NCI-H524 (cell line): ENCODE results near the gene AKAP8.
"Not testable (repeated sequence)": the region's sequence is repeated elsewhere in the genome, so short reads cannot be mapped to it uniquely, and the experiment has no call there.

Experiments used
- DNase-seq, 2 experiments: peaks; one replicate each; lab custom pipeline; 2025; lab: John Stamatoyannopoulos, UW

Gene AKAP8

DNA sequence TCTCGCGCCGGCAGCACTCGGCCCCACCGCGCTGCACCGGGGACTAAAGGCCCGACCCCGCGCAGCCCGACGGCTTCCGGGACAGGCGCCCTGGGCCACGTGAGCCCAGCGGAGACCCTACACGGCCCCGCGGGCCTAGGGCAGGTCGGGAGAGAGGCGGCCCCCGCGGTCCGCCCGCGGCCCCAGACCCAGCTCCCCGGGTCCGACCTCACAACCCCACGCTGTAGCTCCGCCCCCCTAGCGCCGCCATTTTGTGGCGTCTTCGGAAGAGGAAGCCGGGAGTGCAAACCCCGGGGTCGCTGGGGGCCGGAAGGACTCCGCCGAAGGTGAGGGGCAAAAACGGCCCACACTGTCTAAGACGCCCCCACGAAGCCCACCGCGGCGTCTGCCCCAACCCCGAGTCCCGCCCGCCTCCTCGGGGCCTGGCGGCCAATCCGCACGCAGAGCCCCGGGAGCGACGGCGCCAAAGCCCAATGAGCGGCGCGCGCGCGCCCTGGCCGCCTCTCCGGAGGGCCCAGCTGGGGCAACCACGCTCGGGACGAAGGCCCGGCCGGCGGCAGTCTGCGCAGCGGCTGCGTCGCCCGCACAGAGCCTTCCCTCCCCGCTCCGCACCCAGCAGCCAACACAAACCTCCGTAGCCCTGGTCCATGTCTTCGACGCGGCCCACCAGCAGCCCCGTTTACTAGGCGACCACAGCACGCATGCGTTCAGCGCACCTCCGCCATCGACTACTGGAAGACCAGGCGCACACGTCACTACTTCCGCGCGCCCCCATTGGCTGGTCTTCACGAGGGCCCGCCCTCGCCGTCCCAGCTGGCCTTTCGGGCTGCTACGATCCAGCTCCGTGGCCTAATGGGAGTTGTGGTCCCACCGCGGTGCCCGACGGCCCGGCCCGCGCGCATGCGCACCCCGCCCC lies at the start of gene AKAP8:
AKAP8 (minus strand) TSS at position 705 of the 916 bp plus-strand sequence; CDS start at position 649, 56 bp downstream.
- peak; percentile 97 to 99 for DNase-seq

DNA sequence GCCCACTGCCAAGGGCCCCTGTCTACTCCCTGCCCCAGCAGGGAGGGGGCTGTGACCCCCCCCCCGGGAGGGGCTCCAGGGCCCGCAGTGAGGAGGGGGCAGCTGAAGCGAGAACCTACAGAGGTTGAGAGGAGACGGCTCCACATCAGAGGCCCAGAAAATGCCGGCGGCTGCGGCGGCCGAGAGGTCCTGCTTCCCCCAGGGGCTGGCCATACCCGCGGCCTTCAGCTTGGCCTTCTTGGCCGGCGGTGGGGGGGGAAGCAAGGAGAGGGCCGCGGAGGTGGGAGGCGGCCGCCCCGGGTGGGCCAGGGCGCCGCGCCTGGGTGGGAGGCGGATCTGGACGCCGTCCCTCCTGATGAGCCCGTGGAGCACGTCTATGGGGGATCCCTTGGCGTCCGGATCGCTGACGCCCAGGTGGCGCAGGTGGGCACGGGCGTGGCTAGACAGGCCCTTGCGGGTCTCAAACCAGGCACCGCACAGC lies 48.4 kb upstream of the AKAP8 start:
- DNase-seq, result no peak

DNA sequence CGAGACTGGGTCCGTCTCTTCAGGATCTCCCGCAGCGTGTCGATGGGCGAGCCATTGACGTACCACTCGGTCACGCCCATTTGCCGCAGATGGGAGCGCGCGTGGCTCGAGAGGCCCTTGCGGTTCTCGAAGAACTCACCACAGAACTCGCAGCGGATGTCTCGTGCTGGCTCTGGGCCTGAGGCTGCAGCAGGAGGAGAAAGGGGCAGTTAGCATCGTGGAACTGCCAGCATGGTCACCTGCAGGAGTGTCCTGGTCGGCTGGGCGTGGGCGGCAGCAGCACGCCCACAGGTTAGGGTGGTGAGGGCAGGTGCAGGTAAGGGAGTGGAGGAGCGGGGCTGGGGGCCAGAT lies 47.7 kb upstream of the AKAP8 start:
- DNase-seq, result no peak

DNA sequence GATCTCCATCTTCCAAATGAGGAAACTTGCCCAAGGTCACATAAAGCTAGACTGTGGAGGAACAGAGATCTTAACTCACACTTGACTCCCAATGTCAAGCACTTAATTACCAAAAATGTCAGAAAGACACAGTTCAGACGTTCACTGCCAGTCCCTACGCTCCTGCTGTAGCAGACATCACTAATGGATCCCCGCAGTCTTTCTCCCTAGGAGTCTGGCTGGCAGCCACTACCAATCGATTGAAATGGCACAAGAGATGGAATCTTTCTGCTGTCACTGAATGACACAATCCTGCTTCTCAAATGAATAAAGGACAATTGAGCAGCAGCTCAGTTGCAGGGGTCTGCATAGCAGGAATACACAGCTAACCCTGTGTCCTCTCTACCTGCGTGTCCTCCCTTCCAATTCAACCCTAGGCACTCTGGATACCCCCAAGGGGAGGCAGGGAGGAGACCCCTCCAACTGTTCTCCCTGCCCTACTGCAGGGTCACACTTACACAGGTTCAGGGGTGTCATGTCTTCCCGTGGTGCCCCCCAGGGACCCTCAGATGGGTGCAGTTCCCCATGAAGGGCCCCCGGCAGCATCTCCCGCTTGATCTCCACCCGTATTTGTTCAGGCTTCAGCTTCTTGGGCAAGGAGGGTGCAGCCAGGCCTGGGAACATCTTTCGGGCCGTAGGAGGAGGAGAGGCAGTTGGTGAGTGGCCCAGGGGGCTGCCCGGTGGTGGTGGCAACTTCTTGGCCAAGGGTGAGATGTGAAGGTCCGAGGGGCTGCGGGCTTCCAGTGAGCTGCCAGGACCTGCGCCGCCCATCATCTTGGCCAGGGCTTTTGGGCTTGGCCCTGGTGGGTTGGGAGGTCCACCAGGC lies 47.1 kb upstream of the AKAP8 start:
- DNase-seq, result no peak

DNA sequence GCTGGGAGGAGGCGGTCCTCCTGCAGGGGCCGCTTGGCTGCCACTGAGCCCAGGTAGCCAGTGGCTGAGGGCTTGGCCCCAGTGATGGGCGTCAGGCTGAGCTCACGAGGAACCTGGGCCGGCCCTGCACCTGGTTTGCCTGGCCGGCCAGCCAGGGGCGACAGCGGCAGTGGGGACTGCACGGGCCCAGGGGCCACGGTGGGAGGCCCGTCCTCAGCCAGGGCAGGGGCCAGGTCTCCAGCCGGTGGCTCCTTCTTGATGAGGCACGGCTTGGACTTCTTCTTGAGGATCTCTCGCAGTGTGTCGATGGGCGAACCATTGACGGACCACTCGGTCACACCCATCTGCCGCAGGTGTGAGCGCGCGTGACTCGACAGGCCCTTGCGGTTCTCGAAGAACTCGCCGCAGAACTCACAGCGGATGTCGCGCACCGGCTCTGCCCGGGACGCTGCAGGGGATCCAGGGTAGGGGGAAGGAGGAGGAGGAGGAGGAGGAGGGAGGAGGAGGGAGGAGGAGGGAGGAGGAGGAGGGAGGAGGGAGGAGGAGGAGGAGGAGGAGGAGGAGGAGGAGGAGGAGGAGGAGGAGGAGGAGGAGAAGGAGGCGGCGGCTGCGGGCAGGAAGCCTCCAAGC lies 45.8 kb upstream of the AKAP8 start:
- no peak for DNase-seq

DNA sequence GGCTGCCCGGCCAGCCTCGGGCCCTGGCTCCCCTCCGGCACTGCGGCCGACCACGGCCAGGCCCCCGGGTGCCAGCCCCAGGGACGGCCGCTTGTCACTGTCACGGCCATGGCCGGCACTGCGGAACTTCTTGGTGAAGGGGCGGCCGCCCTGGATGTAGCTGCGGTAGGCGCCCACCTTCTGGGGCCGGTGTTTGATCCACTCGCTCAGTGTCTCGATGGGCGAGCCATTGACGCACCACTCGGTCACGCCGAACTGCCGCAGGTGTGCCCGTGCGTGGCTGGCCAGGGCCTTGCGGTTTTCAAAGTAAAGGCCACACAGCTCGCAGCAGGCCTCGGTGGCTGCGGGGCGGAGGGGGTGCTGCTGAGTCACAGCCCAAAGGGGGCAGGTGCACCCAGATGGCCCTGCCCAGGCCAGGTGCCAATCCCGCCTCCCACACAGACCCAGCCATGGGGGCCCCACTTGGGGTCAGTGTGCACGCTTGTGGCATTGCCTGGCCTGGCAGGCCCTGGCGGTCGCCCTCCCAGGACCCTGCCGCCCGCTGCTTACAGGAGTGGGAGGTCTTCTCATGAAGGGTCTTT lies 45.2 kb upstream of the AKAP8 start:
- DNase-seq, result no peak

DNA sequence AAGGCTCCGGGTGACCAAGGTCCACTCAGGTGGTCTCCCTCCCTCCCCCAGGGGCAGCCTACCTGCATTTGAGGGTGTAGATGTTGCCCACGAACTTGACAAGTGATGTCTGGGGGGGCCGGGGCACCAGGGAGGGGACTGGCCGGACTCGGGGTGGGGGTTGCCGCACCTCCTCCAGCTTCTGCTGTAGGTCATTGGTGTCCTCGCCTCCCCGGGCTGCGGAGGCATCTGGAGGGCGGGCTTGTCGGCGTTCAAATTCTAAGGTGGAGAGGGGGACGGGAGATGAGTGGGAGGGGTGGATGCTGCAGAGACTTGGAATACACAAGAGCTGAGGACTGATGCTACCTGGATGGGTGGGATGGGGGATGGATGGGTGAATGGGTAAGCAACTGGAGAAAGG lies 44.5 kb upstream of the AKAP8 start:
- no peak for DNase-seq

DNA sequence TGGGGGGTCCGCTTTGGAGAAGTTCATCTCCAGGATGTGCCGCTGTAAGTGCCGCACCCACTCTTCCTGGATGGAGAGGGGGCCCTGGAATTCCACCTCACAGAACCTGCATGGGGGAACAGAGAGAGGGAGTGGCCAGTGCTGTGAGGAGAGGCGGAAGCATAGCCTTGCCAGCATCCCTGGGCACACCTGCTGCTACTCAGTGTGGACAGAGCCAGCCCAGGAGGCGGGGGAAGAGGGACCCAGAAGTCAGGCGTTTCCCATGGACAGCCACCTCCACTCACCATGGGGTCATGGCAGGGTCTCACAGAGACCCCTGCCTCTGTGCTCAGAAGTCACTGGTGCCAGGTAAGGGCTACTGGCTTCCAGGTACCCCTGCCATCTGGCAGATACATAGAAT lies 43.5 kb upstream of the AKAP8 start:
- no peak for DNase-seq

DNA sequence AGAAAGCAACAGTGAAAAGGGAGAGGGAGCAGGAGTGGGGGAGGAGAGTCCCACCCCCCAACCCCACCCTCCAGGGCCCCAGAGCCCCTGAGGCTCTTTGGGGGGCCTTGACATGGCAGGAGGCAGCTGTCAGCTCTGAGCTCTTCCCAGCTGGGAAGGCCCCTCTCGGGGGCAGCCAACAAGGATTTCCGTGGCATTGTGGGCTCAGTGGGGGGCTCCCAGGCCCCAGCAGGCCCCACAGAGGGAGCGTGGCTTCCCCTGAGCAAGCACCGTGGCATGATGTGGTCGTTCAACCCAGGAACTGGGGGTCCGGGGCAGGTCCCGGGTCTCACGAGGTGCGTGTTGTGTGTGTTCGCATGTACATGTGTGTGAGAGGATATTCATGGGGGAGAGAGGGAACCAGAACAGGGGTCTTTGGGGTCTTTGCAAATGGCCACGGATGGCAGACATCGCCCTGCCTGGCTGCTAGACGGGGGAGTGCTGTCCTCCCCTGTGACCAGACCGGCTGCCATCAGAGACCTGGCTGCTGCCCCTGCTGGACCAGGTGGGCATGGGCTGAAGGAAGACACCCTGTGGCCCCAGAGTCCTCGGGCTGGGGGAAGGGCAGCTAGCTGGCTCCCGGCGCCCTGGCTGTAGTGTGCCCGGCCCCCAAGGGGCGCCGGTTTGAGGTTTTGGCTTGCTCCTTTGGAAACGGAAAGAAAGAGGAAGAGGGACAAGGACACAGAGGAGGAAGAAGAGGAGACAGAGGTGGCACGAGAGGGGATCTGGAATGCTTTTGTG lies 42.9 kb upstream of the AKAP8 start:
- DNase-seq, result no peak

DNA sequence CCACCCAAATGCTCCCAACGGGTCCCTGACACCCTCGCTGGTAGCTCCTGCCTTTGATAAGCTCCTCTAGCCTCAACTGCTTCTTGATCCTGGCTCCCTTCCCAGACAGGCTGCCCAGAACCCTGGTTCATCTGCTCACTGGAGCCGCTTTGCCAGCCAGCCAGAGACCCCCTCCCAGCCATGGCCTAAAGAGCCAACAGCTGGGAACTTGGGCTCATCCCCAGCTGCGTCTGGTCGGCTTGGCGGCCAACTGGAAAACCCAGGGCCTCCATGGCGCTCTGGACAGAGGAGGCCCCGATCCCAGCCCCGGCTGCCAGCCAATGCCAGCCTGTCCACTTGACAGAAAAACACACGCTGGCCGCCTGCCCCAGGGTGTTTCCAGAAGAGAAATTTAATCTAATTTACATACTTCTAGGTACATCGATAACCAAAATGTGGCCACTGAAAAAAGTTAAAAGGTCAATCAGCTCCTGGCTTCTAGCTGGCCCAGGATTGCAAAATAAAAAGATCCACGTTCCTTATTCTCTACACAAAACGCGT lies 42.2 kb upstream of the AKAP8 start:
- peak; percentile 20 to 59 for DNase-seq

DNA sequence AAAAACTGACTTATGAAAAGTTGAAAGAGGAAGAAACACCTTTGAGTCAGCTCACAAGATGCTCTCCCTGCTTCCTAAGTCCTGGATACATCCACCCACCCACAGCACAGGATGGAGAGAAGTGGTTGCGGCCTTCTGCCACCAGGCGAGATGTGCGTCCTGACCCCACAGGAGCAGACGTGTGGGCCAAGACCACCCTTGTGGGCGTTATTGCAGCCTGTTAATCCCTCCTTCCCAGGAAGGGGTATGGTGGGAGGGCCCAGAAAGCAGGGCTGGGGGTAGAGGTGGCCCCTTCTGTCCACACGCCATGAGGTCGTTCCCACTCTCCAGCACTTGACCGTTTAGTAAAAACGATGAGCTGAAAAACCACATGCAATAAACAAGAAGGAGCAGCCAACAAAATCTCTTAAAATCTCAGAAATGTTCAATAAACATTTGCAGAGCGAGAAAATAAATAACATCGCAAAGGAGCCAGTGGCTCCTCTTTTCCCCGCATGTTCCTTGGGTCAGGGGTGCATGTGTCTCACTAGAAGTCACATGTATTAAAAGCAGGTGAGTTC lies 41.6 kb upstream of the AKAP8 start:
- DNase-seq, result no peak

DNA sequence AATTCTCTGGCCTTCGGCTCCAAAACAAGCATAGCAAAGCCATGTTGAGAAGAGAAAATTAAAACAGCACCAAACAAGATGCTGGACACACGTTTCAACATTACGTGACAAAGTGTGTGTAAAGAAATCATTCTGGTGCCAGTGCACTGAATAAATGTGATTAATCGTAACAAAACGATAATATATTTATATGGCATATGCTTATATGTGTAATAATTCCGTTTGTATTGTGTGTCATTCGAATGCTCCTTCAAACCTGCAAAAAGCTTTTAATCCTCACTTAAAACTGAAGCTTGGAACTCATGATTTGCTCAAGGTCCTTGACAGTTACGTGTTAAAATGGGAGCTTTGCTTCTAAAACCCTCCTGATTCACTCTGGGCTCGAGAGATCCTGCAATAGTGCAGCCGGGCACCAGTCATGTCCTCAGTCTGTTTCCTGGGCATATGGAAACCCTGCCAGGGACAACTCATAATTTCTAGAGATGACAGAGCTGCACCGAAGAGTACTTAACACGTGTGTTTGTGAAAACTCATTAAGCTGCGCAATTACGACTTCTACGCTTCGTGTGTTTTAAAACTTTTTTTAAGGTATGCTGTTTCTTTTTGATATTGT lies 39.9 kb upstream of the AKAP8 start:
- peak in 1 of 2 experiments; percentile 29 for DNase-seq

DNA sequence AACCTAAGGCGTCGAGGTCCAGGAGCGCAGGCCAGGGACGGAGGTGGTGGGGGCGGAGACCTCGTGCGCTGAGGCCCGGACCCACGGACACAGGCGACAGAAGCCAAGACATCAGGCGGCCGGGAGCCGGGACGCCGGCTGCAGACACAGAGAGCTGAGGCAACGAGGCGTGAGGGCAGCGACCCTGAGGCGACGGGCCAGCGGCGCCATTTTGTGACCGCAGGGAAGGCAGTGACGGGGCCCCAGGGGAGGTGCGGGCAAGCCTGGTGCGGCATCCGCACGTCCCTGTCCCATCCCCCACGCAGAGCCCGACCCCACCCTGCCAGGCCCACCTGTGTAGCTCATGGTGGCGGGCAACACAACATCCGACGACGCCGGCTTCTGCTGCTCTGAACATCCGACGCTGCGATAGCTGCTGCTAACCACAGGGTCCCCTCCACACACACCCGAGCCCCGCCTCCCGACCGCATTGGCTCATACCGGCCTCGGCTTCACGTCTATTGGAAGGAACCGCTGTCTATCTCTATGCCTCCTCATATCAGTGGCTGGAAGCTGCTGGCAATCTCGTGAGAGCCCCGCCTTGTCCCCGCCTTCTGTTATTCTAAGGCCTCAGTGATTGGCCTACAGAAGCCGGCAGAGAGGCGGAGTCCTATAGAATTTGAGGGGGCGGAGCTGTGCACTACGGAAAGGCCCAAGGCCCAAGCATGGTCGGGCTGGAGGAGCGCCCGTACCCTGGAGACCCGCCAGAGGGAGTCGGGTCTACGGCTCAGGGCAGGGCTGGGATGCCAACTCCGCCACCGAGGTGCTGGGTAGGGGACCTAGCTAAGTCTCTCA lies 39.2 kb upstream of the AKAP8 start, which contains the start of gene AKAP8L:
AKAP8L (minus strand) TSS at position 410 of the 834 bp plus-strand sequence; CDS start at position 345, 65 bp downstream.
- DNase-seq, result peak; percentile 99 to 100

DNA sequence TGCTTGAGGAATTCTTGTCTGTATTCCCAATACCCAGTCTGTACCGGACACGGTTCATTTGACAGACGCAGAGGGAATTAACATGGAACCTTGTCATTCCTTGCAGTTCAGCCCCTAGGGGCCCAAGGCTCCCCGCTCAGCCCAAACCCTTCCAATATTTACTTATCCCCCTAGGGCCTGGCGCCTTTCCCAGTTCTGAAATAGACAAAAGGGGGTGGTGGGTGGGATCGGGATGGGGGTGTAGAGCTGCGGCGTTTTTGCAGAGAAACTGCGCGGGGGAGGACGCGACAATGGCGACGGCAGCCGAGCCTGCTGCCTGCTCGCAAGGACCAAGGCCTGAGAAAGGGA lies 38.6 kb upstream of the AKAP8 start:
- peak in 1 of 2 experiments; percentile 51 for DNase-seq

DNA sequence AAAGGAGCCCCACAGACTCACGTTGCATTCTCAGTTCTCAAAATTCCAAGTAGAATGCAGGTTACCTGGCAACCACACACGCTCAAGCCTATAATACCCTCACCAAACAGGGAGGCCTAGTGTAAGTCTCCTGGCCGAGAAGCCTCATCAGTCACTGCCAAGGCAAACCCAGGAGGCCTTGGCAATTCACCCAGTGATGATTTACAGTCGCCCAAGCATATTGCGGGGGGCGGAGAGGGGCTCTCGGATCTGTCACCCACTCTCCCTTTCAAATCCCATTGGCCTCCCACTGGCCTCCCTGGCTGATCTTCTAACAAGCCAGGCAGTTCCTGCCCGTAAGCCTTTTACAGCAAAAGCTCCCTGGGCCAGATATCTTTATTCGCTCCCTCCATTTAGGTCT lies 38.1 kb upstream of the AKAP8 start:
- DNase-seq, result no peak

DNA sequence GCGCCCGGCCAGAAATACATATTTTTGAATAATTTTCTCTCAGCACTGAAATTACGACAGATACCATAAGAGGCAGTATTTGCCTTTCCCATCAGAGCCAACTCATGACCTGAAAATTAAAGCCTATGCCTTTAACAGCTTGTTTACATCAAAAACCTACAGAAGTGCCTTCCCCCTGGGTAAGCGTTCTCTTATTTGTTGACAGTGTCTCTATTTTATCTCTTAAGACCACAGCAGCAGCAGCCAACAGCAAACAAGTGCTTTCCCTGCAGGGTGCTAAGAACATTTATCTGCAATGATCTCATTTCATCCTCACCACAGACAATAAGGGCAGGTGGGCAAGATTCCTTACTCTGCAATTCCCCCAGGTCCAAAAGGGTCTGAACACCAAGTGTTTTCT lies 33.2 kb upstream of the AKAP8 start:
- no peak for DNase-seq

DNA sequence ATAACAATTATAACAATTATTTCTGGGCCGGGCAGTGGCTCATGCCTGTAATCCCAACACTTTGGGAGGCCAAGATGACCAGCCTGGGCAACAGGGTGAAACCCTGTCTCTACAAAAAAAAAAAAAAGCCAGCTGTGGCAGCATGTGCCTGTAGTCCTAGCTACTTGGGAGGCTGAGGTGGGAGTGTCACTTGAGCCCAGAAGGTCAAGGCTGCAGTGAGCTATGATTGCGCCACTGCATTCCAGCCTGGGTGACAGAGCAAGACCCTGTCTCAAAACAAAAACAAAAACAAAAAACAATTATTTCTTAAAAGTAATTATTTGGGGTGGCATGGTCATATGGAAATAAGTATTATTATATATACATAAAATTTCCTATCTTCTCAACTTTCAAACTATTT lies 31.8 kb upstream of the AKAP8 start:
- DNase-seq, result not testable (repeated sequence)

DNA sequence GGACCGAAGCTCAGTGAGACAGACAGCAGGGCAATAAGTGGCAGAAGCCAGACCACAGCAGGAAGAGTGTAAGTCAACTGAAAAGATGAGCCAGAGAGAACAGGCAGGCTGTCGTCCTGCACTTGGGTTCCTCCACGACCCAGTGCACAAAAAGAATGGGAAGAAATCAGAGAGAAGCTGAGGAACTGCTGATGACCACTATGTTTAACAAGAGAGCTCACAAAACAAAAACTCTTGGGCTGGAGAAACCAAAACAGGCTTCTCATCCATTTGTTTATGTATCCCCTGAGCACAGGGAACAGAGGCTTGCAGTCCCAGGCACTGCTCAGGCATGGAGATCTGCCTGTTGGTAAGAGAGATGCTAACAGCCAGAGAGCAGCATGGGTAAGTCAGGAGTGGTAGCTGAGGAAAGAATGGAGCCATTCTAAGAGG lies 25.2 kb upstream of the AKAP8 start:
- no peak for DNase-seq
